GM15510 (cell line): ENCODE measurements around the gene COL4A1.

ENCODE experiments used
- POLR2A ChIP-seq: IDR thresholded peaks from 3 replicates; pipeline ENCODE4 v1.6.1; 2011; ENCODE audit warnings: borderline replicate concordance; ENCODE audit not compliant: insufficient read length; ENCODE audit errors: extremely low read depth

COL4A1 gene

GRCh38 chr13:110242615-110243014 is 64.3 kb downstream of the COL4A1 start:
- TF ChIP-seq POLR2A, result no peak

DNA sequence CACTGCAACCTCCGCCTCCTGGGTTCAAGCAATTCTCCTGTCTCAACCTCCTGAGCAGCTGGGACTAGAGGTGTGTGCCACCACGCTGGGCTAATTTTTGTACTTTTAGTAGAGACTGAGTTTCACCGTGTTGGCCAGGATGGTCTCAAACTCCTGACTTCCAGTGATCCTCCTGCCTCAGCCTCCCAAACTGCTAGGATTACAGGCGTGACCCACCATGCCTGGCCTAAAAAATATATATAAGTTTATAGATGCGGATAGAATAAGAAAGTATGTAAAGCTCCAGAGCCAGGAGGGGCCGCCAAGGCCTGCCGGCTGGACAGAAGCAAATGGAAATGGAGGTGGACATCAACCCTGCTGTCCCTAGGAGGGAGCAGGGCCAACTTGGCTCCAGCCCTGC is 66.0 kb downstream of the COL4A1 start:
- TF ChIP-seq POLR2A, result no peak

- no peak for TF ChIP-seq POLR2A
Measured at GRCh38 chr13:110240352-110240751, 66.6 kb downstream of the COL4A1 start.

- no peak for TF ChIP-seq POLR2A
Measured at GRCh38 chr13:110239280-110240125, 67.5 kb downstream of the COL4A1 start.

DNA sequence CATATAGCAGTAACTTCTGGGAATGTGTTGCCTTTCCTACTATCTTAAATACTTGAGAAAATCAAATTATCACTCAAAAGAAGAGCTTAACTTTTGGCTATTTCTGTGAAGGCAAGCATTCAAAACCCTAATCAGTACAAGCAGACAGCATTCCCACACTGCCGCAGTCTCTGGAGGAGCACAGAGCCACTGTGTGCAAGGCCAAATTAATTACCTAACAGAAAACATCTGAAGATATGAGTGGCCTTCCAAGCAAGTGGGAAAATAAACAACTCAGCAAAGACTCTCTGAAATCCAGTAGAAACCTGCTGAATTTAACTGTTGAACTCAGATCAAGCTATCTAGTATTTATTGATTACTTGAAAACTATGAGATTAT is 68.2 kb downstream of the COL4A1 start:
- TF ChIP-seq POLR2A, result no peak

- TF ChIP-seq POLR2A, result no peak
Measured at GRCh38 chr13:110237875-110238817, 68.8 kb downstream of the COL4A1 start.

- TF ChIP-seq POLR2A, result no peak
Measured at GRCh38 chr13:110236831-110237261, 70.1 kb downstream of the COL4A1 start.

DNA sequence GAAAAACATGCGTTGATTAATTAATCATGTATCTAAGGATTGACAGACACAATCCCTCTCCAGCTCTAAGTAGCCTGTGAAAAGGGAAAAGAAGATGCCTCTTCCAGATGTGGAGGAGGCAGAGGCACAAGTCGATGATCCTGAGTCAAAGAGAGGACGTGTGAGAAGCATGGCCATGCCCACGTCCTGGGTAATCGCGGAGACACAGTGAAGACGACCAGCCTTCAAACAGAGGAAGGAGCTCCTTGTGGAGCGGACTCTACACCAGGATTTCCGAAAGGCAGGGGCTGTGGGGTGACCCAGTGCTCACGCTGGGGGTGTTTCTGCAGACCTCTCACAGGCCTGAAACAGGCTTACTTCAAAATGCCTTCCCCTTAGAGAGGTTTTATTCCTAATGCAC is 70.5 kb downstream of the COL4A1 start:
- TF ChIP-seq POLR2A, result no peak

GRCh38 chr13:110234532-110234931 is 72.4 kb downstream of the COL4A1 start:
- TF ChIP-seq POLR2A, result no peak

- no peak for TF ChIP-seq POLR2A
Measured at GRCh38 chr13:110233951-110234280, 73.0 kb downstream of the COL4A1 start.

DNA sequence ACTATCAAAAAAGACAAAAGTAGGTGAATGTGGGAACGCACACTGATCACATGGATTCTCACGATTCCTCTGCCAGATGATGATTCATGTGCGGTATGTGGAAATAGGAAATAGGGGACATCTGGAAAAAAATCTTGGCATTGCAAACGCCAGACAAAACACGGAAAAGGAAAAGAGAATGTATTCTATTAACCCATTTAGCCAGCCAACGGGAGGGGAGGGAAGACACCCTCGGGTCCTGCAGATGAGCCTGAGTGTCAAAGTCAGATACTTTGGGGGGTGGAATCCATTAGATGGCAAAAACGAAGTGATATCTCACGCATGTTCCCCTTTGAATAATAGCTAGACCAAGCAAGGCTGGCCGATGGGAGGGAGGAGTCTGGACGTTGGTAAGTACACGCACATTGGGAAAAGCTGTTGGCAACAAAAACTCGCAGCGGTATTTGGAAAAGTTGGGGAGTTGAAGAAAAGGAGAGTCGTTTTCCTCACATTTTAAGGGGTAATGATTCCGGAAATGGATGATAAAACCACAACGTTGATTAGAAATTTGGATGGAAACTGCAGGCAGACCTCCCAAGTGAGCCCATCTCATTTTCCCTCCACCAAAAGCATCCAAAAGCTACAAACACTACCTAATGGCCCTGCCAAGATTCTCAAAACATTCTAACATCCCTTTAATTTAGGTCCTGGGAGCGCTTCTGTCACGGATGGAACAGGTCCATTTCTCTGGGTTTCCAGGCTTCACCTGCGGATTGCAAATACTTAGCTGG is 73.6 kb downstream of the COL4A1 start:
- TF ChIP-seq POLR2A, result no peak

- TF ChIP-seq POLR2A, result no peak
Measured at GRCh38 chr13:110232756-110233155, 74.2 kb downstream of the COL4A1 start.

GRCh38 chr13:110232142-110232541 is 74.8 kb downstream of the COL4A1 start:
- no peak for TF ChIP-seq POLR2A

- TF ChIP-seq POLR2A, result no peak
Measured at GRCh38 chr13:110231348-110232047, 75.5 kb downstream of the COL4A1 start.

GRCh38 chr13:110230661-110231347 is 76.2 kb downstream of the COL4A1 start:
- TF ChIP-seq POLR2A, result no peak
